ENCODE measurements around the gene ZNF793.

The ZNF793 gene

DNA sequence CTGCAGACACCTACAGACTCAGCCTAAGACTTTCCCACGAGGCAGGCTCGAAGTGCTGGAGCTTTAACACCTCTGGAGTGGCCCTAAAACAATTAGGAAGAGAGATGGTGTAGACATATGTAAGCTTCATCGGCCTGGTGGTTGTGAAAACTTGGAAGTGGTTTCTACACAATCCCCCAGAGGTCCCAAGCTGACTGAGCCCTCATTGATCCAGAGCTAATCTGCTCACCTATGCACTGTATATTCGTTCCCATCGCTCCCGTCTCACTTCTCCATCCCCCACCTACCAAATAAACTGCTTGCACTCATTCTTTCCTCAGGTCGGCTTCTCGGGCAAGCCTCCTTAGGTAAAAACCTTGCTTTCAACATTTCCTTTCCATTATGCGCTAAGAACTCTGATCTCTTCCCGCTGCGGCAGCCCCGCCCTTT is 767 bp upstream of the ZNF793 start:
- Histone ChIP-seq H3K4me1 (ENCODE audit: control insufficient read depth, insufficient read depth, low read length) (no peaks in the 10 kb centered on the region), H3K36me3 (ENCODE audit: control insufficient read depth, insufficient read depth, low read length) (no peaks in the 10 kb centered on the region), H3K27me3 (ENCODE audit: control insufficient read depth, insufficient read depth, low read length) (no peaks in the 10 kb centered on the region), H3K27ac (ENCODE audit: low read length) (no peak overlapping the region), H3K9me3 (ENCODE audit: control insufficient read depth, insufficient read depth, low read length) (no peaks in the 10 kb centered on the region), H3K4me3 (ENCODE audit: low read length) (peak overlapping the region; percentile 83; the same call in 1 of the 2 replicates)
- no CpG with 5 or more reads among the region's 12 CpGs for WGBS (ENCODE audit: insufficient coverage, insufficient read length)
- DNase-seq (ENCODE audit: low read depth, low spot score): peak; percentile 31

DNA sequence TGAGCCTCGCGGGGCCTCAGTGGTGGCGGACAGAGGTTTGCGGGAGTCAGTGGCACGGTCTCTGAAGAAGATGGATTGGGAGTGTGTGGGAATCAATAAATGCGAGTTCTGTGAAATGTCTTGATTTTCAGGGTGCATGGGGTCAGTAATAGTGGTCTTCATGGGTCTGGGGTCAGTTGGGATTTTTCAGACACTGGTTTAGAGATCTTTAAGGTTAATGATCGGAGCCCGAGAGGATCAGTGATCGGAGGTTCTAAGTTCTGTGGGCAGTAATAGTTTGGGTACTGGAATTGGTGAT is 377 bp downstream of the ZNF793 start:
- H3K4me3 ChIP-seq (ENCODE audit: low read length): peak overlapping the region; percentile 83
- no CpG with 5 or more reads among the region's 9 CpGs for WGBS (ENCODE audit: insufficient coverage, insufficient read length)

DNA sequence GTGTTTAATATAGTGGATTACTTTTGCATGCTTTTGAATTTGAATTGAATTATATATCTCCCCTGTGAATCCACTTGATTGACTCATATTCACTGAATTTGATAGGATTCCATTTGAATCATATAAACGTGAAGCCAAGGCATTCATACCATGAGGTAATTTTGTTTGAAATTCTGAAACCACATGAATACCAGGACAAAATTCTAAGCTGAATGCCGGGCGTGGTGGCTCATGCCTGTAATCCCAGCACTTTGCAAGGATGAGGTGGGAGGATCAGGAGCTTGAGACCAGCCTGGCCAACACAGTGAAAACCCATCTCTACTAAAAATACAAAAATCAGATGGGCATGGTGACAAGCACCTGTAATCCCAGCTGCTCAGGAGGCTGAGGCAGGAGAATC is 4.4 kb downstream of the ZNF793 start:
- Histone ChIP-seq H3K4me3 (ENCODE audit: low read length) (no peak overlapping the region), H3K27me3 (ENCODE audit: control insufficient read depth, insufficient read depth, low read length) (no peaks in the 10 kb centered on the region), H3K36me3 (ENCODE audit: control insufficient read depth, insufficient read depth, low read length) (no peaks in the 10 kb centered on the region), H3K27ac (ENCODE audit: low read length) (no peak overlapping the region), H3K4me1 (ENCODE audit: control insufficient read depth, insufficient read depth, low read length) (no peaks in the 10 kb centered on the region; the same call in 1 of the 2 replicates), H3K9me3 (ENCODE audit: control insufficient read depth, insufficient read depth, low read length) (no peaks in the 10 kb centered on the region)
- no CpG with 5 or more reads among the region's 3 CpGs for WGBS (ENCODE audit: insufficient coverage, insufficient read length)
- no peak for DNase-seq (ENCODE audit: low read depth, low spot score)

More for the DNA sequence above, 377 bp downstream of the ZNF793 start:
- Histone ChIP-seq H3K27ac (ENCODE audit: low read length) (no peak overlapping the region), H3K4me1 (ENCODE audit: control insufficient read depth, insufficient read depth, low read length) (no peaks in the 10 kb centered on the region), H3K9me3 (ENCODE audit: control insufficient read depth, insufficient read depth, low read length) (no peaks in the 10 kb centered on the region), H3K27me3 (ENCODE audit: control insufficient read depth, insufficient read depth, low read length) (no peaks in the 10 kb centered on the region), H3K36me3 (ENCODE audit: control insufficient read depth, insufficient read depth, low read length) (no peaks in the 10 kb centered on the region)
- no peak for DNase-seq (ENCODE audit: low read depth, low spot score)

DNA sequence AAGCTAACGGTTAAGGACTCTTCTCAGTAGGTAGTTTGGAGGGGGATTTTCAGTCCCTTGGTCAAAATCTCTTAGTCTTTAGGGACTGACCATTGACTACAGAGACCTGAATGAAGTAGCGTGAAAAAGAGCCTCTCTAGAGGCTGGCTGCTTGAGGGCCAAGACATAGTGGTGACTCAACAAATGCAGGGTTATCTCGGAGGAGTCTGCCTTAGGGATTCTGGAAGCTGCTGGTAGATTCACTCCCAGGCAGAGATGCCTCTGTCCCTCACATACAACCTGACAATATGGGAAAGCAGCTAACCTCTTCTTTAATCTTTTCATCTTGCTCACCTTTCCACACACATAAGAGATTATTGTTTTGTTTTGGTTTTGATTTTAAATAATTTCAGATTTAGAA is 5.1 kb downstream of the ZNF793 start:
- no peaks in the 10 kb centered on the region for H3K9me3 ChIP-seq (ENCODE audit: control insufficient read depth, insufficient read depth, low read length)
- H3K27ac ChIP-seq (ENCODE audit: low read length): no peak overlapping the region
- no peaks in the 10 kb centered on the region; the same call in 1 of the 2 replicates for H3K4me1 ChIP-seq (ENCODE audit: control insufficient read depth, insufficient read depth, low read length)
- no peak overlapping the region for H3K4me3 ChIP-seq (ENCODE audit: low read length)
- H3K36me3 ChIP-seq (ENCODE audit: control insufficient read depth, insufficient read depth, low read length): no peaks in the 10 kb centered on the region
- no peak for DNase-seq (ENCODE audit: low read depth, low spot score)
- no CpG with 5 or more reads among the region's 3 CpGs for WGBS (ENCODE audit: insufficient coverage, insufficient read length)
- H3K27me3 ChIP-seq (ENCODE audit: control insufficient read depth, insufficient read depth, low read length): no peaks in the 10 kb centered on the region

DNA sequence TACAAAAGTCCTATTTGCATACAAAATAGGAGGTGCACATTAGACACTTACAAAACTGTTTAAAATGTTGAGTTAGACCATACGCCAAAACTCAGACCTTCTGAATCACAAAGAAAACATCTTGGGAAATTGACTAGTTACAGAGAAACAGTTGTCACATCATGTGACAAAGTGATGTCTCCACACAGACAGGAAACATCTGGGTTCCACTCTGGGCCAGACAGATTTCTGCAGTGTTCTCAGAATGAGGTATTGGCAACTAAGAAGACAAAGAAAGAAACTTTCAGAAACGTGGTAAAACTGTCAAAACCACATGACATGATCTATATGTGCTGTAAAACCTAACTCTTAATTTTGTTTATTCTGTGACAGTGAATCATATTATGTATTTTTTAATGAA is 6.7 kb downstream of the ZNF793 start:
- WGBS (ENCODE audit: insufficient coverage, insufficient read length): no CpG with 5 or more reads among the region's 2 CpGs
- no peaks in the 10 kb centered on the region for H3K27me3 ChIP-seq (ENCODE audit: control insufficient read depth, insufficient read depth, low read length)
- no peaks in the 10 kb centered on the region; the same call in 1 of the 2 replicates for H3K4me1 ChIP-seq (ENCODE audit: control insufficient read depth, insufficient read depth, low read length)
- no peak overlapping the region for H3K4me3 ChIP-seq (ENCODE audit: low read length)
- H3K9me3 ChIP-seq (ENCODE audit: control insufficient read depth, insufficient read depth, low read length): no peaks in the 10 kb centered on the region
- H3K27ac ChIP-seq (ENCODE audit: low read length): no peak overlapping the region
- no peaks in the 10 kb centered on the region for H3K36me3 ChIP-seq (ENCODE audit: control insufficient read depth, insufficient read depth, low read length)
- DNase-seq (ENCODE audit: low read depth, low spot score): no peak

DNA sequence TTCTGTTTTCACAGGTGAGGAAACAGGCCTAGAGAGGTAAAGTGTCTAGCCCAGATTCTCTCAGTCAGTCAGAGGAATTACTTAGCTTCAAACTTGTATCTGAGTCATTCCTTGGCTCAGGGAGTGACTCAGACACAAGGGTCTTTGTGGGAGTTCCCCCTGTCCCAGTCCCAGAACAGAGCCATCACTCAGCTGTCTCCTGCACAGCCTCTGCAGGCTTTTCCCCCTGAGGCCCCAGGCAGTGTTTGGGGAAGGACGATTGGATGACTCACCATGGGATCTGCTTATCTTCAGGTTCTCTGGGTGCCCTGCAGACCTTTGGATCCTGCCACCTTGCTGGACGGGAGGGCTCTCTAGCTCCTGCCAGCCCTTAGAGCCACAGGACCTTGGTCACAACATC is 13.2 kb downstream of the ZNF793 start:
- no CpG with 5 or more reads among the region's 2 CpGs for WGBS (ENCODE audit: insufficient coverage, insufficient read length)
- H3K4me1 ChIP-seq (ENCODE audit: control insufficient read depth, insufficient read depth, low read length): no peaks in the 10 kb centered on the region; the same call in 1 of the 2 replicates
- no peak overlapping the region for H3K4me3 ChIP-seq (ENCODE audit: low read length)
- H3K27me3 ChIP-seq (ENCODE audit: control insufficient read depth, insufficient read depth, low read length): no peaks in the 10 kb centered on the region
- no peak for DNase-seq (ENCODE audit: low read depth, low spot score)
- H3K27ac ChIP-seq (ENCODE audit: low read length): no peak overlapping the region
- H3K9me3 ChIP-seq (ENCODE audit: control insufficient read depth, insufficient read depth, low read length): no peaks in the 10 kb centered on the region
- H3K36me3 ChIP-seq (ENCODE audit: control insufficient read depth, insufficient read depth, low read length): peaks cover 9% of the 10 kb centered on the region; the same call in 1 of the 2 replicates

DNA sequence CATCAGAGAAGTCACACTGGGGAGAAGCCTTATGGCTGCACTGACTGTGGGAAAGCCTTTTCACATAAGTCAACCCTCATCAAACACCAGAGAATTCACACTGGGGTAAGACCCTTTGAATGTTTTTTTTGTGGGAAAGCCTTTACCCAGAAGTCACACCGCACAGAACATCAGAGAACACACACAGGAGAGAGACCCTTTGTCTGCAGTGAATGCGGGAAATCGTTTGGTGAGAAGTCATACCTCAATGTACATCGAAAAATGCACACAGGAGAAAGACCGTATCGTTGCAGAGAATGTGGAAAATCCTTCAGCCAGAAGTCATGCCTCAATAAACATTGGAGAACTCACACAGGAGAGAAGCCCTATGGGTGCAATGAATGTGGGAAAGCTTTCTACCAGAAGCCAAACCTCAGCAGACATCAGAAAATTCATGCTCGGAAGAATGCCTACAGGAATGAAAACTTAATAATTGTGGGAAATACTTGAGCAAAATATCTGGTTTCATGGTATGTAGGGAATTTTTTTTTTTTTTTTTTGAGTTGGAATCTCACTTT is 30.7 kb downstream of the ZNF793 start:
- H3K9me3 ChIP-seq (ENCODE audit: control insufficient read depth, insufficient read depth, low read length): peaks cover 5% of the 10 kb centered on the region
- no peaks in the 10 kb centered on the region for H3K27me3 ChIP-seq (ENCODE audit: control insufficient read depth, insufficient read depth, low read length)
- H3K4me1 ChIP-seq (ENCODE audit: control insufficient read depth, insufficient read depth, low read length): no peaks in the 10 kb centered on the region
- WGBS (ENCODE audit: insufficient coverage, insufficient read length): no CpG with 5 or more reads among the region's 7 CpGs
- H3K27ac ChIP-seq (ENCODE audit: low read length): no peak overlapping the region
- H3K36me3 ChIP-seq (ENCODE audit: control insufficient read depth, insufficient read depth, low read length): peaks cover 24% of the 10 kb centered on the region
- no peak overlapping the region for H3K4me3 ChIP-seq (ENCODE audit: low read length)
- no peak for DNase-seq (ENCODE audit: low read depth, low spot score)

DNA sequence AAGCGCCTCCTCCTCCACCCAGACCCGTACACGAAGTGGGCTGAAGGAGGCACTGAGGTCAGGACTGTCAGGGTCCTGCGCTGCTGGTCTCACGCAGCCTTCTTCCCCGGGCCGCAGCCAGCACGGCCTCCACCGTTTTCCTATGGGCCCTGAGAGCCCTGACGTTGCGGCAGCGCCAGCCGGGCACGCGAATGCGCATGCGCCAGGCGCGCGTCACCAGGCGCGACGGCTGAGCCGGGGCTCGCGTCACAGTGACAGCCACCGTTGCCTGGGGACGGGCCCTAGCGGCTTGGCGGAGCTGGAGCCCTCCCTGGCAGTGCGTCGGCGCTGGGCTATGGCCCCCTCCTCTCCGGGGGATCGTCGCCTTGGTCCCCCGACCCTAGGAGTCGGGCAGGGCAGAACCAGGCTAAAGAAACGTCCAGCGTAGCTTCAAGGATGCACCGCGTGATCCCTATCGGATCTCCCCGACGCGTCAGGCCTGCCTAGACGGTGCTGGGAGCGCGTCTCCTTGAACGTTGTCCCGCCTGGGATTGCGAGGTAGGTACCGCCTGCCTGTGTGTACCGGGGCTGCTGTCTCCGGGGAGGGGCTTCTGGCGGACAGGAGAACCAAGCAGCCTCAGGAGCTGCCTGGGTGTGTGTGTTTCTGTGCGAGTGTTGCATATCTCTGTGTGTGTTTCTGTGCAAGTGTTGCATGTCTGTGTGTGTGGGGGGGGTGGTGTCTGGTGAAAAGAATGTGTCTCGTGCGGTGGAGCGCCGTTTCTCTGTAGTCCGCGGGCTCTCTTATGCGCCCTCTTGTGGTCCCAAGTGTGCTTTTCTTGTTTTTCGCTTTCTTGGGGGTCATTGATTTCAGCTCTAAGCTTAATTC is 44.6 kb downstream of the ZNF793 start:
- Histone ChIP-seq H3K4me1 (ENCODE audit: control insufficient read depth, insufficient read depth, low read length) (no peaks in the 10 kb centered on the region), H3K4me3 (ENCODE audit: low read length) (no peak overlapping the region), H3K36me3 (ENCODE audit: control insufficient read depth, insufficient read depth, low read length) (no peaks in the 10 kb centered on the region; the same call in 1 of the 2 replicates), H3K9me3 (ENCODE audit: control insufficient read depth, insufficient read depth, low read length) (peaks cover 10% of the 10 kb centered on the region), H3K27ac (ENCODE audit: low read length) (no peak overlapping the region), H3K27me3 (ENCODE audit: control insufficient read depth, insufficient read depth, low read length) (no peaks in the 10 kb centered on the region)
- no CpG with 5 or more reads among the region's 65 CpGs for WGBS (ENCODE audit: insufficient coverage, insufficient read length)
- peak; percentile 13 for DNase-seq (ENCODE audit: low read depth, low spot score)

DNA sequence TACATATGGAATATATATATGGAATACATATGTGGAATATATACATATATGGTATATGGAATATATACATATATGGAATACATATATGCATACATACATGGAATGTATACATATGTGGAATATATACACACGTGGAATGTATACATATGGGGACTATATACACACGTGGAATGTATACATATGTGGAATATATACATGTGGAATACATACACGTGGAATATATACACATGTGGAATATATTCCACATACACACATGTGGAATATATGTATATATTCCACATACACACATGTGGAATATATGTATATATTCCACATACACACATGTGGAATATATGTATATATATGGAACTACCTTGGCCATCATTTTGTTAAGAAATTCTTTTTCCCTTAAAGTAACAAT is 56.8 kb downstream of the ZNF793 start:
- Histone ChIP-seq H3K27me3 (ENCODE audit: control insufficient read depth, insufficient read depth, low read length) (no peaks in the 10 kb centered on the region), H3K4me1 (ENCODE audit: control insufficient read depth, insufficient read depth, low read length) (no peaks in the 10 kb centered on the region), H3K27ac (ENCODE audit: low read length) (no peak overlapping the region), H3K9me3 (ENCODE audit: control insufficient read depth, insufficient read depth, low read length) (peaks cover 4% of the 10 kb centered on the region; the same call in 1 of the 2 replicates), H3K4me3 (ENCODE audit: low read length) (no peak overlapping the region), H3K36me3 (ENCODE audit: control insufficient read depth, insufficient read depth, low read length) (peaks cover 2% of the 10 kb centered on the region; the same call in 1 of the 2 replicates)
- no peak for DNase-seq (ENCODE audit: low read depth, low spot score)
- WGBS (ENCODE audit: insufficient coverage, insufficient read length): no CpG with 5 or more reads among the region's 3 CpGs

DNA sequence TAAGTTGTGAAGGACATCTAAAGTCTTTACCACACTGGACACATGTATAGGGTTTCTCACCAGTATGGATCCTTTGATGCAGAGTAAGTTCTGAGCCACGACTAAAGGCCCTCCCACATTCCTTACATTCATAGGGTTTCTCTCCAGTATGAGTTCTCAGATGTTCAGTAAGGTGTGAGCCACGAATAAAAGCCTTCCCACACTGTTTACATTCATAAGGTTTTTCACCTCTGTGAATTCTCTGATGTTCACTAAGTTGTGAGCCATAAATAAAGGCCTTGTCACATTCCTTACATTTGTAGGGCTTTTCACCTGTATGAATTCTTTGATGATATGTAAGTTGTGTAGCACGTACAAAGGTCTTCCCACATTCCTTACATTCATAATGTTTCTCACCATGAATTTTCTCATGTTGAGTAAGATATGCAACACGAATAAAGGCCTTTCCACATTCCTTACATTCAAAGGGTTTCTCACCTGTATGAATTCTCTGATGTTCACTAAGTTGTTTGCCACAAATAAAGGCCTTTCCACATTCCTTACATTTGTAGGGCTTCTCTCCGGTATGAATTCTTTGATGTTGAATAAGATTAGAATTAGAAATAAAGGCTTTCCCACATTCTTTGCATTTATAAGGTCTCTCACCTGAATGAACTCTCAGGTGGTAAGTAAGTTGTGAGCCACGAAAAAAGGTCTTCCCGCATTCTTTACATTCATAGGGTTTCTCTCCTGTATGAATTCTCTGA is 58.1 kb downstream of the ZNF793 start:
- H3K4me1 ChIP-seq (ENCODE audit: control insufficient read depth, insufficient read depth, low read length): no peaks in the 10 kb centered on the region
- no CpG with 5 or more reads among the region's 7 CpGs for WGBS (ENCODE audit: insufficient coverage, insufficient read length)
- H3K27me3 ChIP-seq (ENCODE audit: control insufficient read depth, insufficient read depth, low read length): no peaks in the 10 kb centered on the region
- no peak overlapping the region for H3K4me3 ChIP-seq (ENCODE audit: low read length)
- H3K36me3 ChIP-seq (ENCODE audit: control insufficient read depth, insufficient read depth, low read length): peaks cover 2% of the 10 kb centered on the region; the same call in 1 of the 2 replicates
- DNase-seq (ENCODE audit: low read depth, low spot score): no peak
- peaks cover 4% of the 10 kb centered on the region; the same call in 1 of the 2 replicates for H3K9me3 ChIP-seq (ENCODE audit: control insufficient read depth, insufficient read depth, low read length)
- no peak overlapping the region for H3K27ac ChIP-seq (ENCODE audit: low read length)

Measured in iPS DF 6.9 (cell line).